HL-60/S4 treated with retinoic acid at 250 ng/mL for 4 days and 3 days (cell line): ENCODE data around the gene ACSS3.
"Not testable (repeated sequence)": the region's sequence is repeated elsewhere in the genome, so short reads cannot be mapped to it uniquely, and the experiment has no call there.

Experiments used
- in situ Hi-C: fragments of 300-500 bp; cut with MboI; formaldehyde crosslinking; loops from 2 replicates; pipeline ENCODE4 v1.7.0; 2022; ENCODE audit warnings: low sequenced_read_pairs

ACSS3 gene

DNA sequence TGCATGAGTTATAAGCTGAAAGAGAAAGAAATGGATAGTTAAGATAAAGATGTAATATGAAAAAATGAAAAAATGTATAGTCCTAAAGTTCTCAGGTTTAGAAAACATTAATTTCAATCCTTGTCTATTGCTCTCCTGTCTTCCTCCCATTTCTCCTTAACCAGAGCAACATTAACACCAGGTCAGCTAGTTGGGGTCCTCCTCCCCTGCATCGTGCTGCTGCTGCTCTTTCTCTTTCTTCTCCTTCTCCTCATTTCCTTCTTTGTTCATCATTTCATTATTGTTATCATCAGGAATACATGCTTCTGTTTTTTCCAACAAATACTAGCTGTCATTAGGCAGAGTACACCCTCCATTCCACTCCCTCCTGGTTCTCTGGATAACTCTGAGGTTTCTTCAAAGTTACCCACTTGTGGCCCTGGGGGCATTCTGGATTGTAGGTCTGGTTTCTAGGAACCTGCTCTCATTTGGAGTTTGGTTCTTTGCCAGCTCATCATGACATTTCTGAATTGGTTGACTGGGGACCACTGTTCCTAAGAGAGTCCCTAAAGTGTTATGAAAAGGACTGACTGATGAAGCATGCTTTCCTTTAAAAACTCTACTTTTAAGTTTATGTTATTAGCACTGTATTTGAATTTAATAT lies 17.0 kb downstream of the ACSS3 start:
- in situ Hi-C loops: no loop called here

DNA sequence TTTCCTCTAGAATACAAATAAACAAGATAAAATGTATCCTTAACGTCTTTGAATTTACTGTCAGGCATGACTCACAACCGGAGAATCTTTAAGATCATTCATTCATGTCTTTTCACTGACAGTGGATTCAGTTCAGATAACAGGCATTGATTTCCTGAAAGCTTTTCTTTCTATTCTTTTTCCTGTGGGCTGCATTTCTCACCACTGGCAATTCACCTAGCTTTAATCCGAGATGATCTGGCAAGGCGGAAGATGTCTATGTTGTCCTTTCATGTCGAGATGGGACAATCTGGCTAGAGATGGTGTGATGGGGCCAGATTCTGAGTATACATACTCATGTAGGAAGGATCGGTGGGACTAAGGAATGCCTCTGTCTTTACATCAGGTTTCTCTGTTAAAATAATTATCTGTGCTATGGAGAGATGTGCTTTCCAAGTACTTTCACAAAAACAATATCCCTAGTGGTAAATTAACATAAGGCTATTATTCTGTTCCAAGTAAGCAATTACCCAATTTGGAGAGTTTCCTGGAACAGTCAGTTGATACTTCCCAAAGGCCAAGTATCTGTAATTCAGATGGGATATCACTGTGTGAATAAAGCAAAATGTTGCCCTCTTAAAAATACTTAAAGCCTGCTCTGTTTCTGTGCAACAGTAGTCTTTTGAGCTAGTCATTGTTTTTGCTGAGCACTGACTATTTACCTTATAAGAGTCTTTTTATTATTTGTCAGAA lies 17.8 kb downstream of the ACSS3 start:
- in situ Hi-C loops: no loop called here

DNA sequence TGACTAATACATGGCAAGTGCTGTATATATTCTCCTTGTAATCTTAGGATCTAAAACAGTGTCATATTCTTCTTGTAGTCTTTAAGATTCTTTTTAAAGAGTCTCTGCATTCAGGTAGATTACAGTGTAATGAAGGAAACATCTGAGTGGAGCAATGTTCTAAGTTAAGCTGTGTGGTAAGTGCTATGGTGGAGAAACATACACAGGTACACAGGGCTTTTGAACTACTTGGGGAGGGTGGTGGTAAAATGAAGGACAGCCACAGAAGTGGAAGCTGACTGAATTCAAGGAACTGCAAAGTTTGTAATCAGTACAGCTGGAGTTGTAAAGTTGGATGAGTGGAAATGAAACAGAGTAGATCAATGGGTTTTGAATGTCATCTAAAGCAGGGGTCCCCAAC lies 27.8 kb downstream of the ACSS3 start:
- in situ Hi-C loops: no loop called here

DNA sequence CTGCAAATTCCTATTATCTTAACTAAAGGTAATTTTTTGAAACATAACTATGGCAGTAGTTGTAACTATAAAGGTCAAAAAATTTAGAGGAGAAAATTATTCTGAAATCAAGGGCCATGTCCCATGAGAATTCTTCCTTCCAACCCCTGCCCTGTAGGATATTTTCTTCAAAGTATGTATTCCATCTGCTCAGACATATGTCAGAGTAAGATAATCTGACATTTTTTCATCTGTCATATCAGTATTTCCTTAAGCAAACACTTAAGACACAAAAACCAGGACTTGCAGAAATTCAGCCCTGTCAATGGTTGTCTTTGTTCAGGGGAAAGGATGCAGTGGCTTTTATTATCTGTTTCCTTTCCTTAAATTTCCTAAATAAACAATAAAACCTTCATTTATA lies 36.3 kb downstream of the ACSS3 start:
- in situ Hi-C loops: no loop called here

DNA sequence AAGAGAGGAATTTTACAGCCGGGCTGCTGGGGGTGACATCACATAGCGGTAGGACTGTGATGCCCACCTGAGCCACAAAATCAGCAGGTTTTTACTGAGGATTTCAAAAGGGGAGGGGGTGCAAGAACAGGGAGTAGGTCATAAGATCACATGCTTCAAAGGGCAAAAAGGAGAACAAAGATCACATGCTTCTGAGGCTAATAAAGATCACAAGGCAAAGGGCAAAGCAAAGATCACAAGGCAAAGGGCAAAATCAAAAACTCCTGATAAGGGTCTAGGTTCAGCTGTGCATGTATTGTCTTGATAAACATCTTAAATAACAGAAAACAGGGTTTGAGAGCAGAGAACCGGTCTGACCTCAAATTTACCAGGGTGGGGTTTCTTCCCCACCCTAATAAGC lies 41.2 kb downstream of the ACSS3 start:
- in situ Hi-C loops: not testable (repeated sequence)

DNA sequence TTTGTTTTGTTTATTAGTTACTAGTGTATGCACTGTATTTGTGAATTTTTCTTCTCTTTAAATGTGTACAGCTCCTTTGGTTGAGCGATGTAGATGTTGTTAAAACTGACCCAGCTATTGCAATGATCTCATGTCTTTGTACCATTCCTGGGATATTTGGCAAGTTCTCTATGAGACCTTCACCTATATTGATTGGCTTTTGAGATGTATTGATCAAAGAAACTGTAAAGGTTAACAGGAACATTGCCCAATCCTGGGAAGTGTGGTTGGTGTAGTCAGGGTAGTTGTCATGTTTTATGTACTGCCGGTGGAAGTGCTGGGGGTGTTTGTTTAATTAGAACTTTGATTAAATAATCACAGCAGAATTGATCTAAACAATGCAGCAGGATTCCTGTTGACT lies 43.1 kb downstream of the ACSS3 start:
- in situ Hi-C loops: no loop called here

DNA sequence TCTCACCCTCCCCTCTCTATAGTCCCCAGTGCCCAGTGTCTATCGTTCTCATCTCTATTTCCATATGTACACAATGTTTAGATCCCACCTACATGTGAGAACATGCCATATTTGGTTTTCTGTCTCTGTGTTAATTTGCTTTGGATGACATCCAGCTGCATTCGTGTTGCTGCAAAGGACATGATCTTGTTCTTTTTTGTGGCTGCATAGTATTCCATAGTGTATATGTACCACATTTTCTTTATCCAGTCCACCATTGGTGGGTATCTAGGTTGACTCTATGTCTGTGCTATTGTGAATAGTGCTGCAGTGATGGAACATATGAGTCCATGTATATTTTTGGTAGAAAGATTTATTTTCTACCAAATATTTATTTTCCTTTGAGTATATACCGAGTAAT lies 45.7 kb downstream of the ACSS3 start:
- in situ Hi-C loops: no loop called here

DNA sequence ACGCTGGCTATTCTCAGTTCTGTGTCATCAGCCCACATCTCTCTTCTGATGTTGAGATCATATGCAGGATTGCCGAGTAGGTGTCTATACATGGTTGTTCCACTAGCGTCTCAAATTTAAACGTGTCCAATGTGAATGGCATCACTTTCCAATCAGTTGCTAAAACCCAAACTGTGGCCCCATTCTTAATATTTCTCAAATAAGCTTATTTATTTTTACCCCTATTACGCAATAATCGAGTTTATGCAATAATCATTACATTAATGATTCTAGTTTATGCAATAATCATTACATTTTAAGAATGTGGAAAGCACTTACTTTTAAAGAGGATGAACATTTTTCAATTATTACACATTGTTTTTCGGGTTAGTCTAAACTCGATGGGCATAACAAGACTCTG lies 47.8 kb downstream of the ACSS3 start:
- in situ Hi-C loops: no loop called here

DNA sequence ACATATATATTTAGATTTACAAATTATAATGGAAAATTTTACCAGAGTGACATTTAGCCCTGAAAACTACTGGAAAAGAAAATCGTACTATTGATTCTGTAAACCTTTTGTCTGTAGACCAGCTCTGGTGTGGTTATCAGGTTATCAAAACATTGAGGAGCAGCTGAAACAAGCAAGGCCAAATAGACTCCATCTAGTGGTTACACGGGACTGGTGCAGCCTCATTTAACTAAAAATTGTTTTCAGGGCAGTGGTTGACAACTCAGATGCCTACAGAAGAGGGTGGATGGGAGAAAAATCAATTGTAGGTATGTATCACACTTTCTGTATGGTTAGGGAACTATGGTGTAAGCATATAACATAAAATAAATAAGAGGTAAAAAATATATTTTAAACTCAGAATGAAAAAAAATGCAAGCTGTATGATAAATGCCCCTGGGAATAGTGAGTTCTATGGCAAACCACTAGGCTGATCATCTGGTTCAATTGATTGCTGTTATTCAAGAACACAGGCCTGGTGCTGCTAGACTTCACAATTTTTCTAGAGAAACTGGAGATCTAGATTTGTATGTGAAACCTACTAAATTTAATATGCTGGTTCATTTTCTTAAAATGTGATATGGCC lies 51.2 kb downstream of the ACSS3 start:
- in situ Hi-C loops: no loop called here

DNA sequence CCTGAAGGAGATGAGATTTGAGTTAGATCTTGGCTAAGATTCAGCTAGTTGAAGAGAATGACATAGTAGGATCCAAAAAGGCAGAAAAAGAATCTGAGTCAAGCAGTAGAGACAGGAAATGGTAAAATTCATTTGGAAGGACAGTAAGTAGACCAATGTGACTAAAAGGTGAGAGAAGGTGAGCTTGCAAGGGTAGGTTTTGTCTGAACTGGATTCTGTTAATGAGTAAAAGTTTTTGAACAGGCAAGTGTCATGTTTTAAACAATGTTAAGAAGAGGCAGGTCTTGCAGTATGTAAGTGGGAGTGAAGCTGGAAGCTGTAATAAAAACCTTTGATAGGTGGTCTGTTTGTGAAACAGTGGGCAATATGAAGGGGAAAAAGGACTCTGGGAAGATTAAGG lies 58.6 kb downstream of the ACSS3 start:
- in situ Hi-C loops: no loop called here

DNA sequence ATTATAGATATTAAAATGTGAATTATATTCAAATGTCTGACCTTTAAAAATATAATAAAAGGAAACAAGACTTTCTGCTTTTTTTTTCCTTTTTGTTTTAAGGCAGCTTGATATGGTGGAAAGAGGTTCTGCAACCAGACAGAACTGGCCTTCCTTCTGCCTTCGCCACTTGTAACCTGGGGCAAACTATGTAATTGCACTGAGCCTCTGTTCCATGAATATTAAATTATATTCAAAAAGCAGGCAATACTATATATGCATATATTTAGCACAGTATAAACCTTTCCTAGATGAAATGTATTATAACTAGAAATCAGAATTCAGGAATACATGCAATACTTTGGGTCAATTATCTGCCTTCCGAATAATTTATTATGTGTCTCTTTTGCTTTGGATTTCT lies 59.9 kb downstream of the ACSS3 start:
- in situ Hi-C loops: no loop called here

DNA sequence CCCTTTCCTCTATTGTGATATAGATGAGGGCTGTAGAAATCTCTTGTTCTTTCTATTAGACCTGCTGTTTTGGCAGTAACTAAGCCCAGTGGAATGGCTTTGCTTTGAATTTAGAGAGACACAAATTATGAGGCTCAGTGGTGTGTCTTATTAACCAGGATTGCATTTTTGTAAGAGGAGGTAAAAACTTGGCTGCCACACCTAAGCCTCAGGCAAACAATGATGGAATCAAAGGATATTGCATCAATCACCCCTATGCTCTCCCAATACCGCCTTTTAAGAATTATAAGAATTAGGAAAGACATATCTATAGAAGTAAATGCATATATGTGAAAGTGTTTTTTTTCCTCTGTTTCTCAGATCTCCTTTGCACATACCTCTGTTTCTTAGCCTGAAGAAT lies 63.3 kb downstream of the ACSS3 start:
- in situ Hi-C loops: no loop called here

DNA sequence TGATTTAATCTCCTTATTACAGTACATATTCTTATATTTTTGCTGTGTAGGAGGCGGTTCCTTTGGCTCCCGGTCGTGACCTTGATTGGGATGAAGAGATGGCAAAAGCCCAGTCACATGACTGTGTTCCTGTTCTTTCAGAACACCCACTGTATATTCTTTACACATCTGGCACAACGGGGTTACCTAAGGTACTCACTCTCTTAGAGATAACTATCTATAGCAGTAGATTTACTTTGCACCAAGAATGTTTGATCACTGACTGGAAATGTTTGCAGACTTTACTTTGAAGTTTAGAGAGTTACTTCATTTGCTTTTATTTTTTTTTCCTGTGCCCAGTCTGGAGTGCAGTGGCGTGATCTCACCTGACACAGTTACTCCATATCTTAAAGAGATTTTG lies 65.2 kb downstream of the ACSS3 start:
- in situ Hi-C loops: no loop called here

DNA sequence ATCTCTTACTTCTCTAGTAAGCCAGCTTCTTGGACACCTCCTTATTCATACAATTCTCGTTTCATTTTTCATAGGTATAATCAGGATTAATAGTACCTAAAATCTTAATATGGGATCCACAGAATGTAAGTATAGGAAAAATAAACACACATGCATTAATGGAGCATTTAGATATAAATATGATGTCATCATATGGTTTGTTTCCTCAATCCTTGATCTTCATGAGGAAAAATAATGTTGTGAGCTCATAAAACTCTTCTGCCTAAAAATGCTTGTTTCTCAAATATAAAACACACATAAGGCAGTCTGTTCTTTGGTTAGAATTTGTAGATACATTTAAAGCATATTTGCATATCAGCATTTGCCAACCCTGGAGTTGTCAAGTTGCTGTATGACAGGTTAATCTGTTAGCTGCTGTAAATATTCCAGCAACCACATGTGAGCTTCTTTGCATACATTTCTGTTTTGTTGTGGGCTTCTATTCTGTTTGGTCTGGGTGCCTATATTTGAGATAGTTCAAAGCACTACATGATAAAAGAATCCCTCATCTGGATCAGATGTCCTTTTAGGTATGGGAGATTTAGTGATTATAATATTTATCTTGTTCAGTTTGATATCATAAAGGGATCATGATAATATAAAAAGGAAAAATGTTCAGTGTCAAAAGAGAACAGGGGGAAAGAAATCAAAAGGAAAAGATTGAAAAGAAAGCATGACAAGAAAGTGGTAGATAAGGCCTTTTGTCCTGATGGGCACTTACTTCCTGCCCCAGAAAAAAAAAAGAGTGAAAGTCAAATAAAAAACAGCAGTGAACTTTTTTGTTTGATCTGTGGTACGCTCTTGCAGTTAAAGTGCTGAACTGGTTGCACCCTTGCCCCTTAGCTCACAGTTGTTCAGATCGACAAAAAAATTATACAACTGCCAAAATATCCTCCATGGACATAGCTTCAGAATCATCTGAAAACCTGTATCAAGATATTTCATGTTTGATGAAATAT lies 68.6 kb downstream of the ACSS3 start:
- in situ Hi-C loops: no loop called here

DNA sequence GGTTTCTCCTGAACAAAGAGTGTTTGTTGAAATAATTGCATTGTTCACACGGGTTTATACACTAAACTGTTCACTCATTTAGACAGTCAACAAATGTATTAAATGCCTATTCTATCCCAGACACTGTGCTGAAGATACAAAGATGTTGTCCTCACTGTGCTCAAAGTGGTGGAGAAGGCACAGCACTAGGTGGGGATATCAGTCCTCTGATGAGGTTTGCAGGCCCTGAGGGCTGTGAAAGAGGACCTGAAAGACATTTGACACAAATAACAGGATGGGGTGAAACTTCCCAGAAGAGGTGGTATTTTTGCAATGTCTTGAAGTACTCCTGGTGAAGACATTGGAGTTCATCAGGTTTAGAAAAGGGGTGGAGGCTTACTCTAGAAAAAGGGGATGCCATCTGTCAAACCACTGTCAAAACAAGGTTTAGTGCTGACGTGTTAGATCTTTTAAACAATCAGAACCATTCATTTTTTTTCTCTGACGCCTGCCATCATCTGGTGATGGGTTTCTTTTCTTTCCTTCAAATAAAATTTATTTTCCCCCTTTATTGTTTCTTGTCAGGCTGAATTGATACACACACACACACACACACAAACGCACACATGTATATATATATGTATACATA lies 69.5 kb downstream of the ACSS3 start:
- in situ Hi-C loops: no loop called here

DNA sequence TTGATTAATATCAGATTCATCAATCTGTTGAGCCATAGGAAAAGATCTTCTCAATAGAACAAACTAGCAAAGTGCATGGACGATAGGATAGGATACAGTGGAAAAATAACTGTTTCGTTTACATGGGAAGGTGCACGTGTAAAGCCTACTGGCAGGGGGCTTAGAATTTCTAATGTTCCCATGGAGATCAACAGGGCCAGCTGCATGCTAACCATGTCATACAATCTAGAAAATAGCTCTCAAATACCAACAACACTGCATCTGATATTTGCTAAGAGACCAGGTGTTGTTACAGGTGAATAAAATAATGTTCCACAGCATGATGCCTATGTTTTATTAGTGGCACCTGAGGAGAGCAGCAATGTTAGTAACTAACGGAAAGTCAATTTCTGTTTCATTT lies 72.5 kb downstream of the ACSS3 start:
- in situ Hi-C loops: no loop called here

DNA sequence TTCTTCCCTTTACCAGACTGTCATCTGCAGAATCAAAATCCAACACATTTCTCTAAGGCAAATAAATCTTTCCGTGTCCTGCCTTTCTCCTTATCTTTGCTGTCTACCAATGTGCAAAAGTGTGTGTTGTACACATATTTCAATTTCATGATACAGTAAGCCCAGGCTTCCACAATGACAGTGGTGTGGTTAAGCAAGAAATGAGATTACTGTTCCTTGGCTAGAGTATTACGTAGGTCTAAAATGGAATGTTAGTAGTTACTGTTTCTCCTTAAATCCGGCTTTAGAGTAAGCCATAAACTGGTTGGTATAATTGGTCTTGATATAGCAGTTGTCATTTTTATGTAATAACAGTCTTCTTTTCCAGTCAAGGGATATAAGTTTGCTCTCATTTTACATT lies 82.0 kb downstream of the ACSS3 start:
- in situ Hi-C loops: no loop called here

DNA sequence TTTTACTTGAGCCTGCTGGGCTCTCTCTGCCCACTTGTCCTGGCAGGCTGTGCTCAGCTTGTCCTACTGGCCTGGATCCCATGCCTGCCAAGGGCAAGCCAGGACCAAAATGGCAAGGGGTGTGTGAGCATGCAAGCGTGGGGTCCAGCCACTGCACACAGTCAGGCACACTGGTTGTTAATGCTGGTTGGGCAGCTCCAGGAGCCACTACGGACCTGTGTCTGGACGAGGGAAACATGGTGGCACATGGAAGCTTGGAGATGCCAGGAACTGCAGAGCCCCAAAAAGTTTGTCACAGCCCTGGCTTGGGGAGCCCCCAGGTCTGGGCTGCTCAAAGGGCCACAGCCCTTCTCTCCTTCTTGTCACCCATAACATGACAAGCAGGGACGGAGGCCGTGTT lies 83.8 kb downstream of the ACSS3 start:
- in situ Hi-C loops: no loop called here

DNA sequence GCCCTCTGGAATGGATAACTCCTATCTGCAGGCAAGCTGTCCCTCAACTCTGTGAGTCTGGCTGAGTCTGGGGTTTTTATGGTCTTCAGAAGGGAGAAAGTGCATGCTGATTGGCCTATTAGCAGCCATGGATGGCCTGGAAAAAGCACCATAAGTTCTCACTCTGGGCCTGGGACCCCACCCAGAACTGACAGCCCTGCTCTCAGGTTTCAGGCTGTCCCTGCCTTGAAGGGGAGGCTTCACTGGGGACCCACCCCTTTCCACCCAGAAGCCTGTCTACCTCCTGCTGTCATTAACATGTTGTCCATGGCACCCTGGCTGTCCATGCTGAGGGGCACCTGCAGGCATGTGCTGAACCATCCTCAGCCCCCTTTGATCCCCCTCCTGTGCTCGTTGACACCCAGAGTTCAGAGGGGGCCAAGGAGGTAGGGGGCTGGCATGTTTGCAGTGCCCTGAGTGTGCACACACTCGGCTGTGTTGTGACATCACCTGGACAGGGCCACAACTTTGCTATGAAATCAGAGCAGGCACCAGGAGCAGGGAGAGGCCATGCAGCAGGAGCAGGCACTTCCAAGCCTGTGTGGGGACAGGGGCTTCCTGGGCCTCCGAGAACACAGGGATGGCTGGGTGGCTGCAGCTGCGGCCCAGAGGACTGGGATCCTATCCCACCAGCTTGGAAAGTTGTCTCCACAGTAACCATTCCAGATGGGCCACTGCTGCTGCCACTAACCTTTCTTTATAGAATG lies 84.7 kb downstream of the ACSS3 start:
- in situ Hi-C loops: no loop called here

DNA sequence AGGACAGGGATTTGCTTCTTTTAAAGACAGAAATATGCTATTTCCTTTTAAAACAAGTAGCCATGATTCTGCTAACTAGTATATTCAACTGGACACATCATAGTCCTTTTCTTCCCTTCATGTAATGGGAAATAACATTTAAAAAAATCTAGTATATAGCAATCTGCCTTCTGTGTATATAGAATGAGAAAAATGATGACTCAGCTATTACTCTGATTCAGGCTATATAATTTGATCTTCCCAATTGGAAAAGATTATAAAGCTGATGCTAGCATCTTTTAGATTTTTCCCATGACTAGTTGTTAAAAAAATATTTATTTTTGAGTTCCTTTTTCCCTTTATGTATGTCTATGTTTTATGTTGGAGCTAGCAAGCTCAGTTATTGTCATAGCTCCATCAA lies 86.9 kb downstream of the ACSS3 start:
- in situ Hi-C loops: no loop called here
